ENCODE measurements around the gene PRPSAP2. TPM values are rescaled to one million over a fixed set of nuclear protein-coding genes. Genes with fewer than 3 reads are reported as not detected.

The PRPSAP2 gene
- polyA plus RNA-seq, 1 donor (not counting 4 experiments of a cell fraction or from before 2014, with no cell fraction given), result 39.1 TPM

DNA sequence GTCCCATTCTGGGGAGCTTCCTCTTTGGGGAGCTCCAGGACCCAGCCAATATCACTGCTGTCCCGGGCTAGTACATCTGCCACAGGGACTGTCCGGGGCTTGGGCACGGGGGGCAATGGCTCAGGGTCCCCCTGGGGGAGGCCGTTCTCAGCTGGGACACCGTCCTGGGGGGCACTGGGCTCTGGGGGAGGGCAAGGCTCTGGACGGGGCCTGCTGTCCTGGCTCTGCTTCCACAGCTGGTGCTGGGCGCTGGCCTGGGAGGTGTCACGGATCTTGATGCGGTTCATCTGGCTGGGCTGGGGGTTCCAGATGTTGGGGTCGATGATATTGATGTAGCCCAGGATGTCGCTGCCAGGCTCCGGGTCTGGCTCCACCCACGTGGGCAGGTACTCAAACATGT is 120.1 kb downstream of the PRPSAP2 start:
- Histone ChIP-seq H3K27ac (ENCODE audit: control insufficient read depth, insufficient read depth, low read length) (no peak overlapping the region), H2AFZ (ENCODE audit: control insufficient read depth, low read length) (no peak overlapping the region), H3K4me1 (ENCODE audit: control insufficient read depth, extremely low read depth, insufficient read depth, low read length) (peaks cover 32% of the 10 kb centered on the region), H3K36me3 (ENCODE audit: control insufficient read depth in 2 of 2, extremely low read depth in 1 of 2, insufficient read depth in 2 of 2, low read length in 2 of 2) (peaks cover 43 to 65% of the 10 kb centered on the region in 2 experiments), H3K9me1 (ENCODE audit: control insufficient read depth, extremely low read depth, insufficient read depth, low read length) (peaks cover 8% of the 10 kb centered on the region), H3K27me3 (ENCODE audit: control insufficient read depth, extremely low read depth, insufficient read depth, low read length) (no peaks in the 10 kb centered on the region), H3K4me3 (ENCODE audit: control insufficient read depth in 2 of 3, extremely low read depth in 1 of 3, insufficient read depth in 2 of 3, low read depth in 1 of 3, low read length in 3 of 3) (no peak overlapping the region), H3K79me2 (ENCODE audit: control insufficient read depth, insufficient read depth, low read length) (peaks cover 24% of the 10 kb centered on the region), H4K20me1 (ENCODE audit: control insufficient read depth, extremely low read depth, insufficient read depth, low read length) (peaks cover 25% of the 10 kb centered on the region), H3K9ac (ENCODE audit: control insufficient read depth, extremely low read depth, insufficient read depth, low read length) (no peak overlapping the region), H3K9me3 (ENCODE audit: control insufficient read depth, low read depth, low read length) (no peaks in the 10 kb centered on the region), H3K4me2 (ENCODE audit: control insufficient read depth, extremely low read depth, insufficient read depth, low read depth, low read length) (no peak overlapping the region)
- TF ChIP-seq, protein P1, sequence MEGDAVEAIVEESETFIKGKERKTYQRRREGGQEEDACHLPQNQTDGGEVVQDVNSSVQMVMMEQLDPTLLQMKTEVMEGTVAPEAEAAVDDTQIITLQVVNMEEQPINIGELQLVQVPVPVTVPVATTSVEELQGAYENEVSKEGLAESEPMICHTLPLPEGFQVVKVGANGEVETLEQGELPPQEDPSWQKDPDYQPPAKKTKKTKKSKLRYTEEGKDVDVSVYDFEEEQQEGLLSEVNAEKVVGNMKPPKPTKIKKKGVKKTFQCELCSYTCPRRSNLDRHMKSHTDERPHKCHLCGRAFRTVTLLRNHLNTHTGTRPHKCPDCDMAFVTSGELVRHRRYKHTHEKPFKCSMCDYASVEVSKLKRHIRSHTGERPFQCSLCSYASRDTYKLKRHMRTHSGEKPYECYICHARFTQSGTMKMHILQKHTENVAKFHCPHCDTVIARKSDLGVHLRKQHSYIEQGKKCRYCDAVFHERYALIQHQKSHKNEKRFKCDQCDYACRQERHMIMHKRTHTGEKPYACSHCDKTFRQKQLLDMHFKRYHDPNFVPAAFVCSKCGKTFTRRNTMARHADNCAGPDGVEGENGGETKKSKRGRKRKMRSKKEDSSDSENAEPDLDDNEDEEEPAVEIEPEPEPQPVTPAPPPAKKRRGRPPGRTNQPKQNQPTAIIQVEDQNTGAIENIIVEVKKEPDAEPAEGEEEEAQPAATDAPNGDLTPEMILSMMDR (optimal IDR thresholded peaks at IDR 0.05 in 1 of 3, IDR thresholded peaks at IDR 0.05 in 1 of 3, conservative IDR thresholded peaks at IDR 0.05 in 1 of 3; ENCODE audit: extremely low read depth in 1 of 3, insufficient read depth in 2 of 3, low read length in 3 of 3), result no peak
- no peak for TF ChIP-seq EZH2 (IDR thresholded peaks at IDR 0.05; ENCODE audit: low read length)
- DNase-seq (ENCODE audit: low read depth, low spot score), result no peak
- no peak for FAIRE-seq
- dilution Hi-C loops (cut with MboI; ENCODE audit: extremely low pct_ligation_motif_present, low sequenced_read_pairs), result no loop called here

DNA sequence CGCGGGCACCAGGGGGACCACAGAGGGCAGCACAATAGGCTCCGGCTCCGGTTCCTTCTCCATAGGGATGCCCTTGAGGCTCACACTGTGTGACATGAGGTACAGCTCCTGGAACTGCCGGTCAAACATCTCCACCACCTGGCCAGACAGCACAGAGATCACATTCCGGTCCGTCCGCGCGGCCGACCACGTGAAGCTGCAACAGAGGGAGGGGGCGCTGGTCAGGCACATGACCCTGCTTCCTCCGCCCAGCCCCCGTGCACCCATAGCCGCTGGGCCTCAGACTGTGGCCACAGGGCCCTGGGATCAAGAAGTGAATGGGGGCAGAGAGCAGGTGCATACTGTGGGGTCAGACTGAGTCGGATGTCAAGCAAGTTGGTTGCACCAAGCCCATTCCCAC is 120.7 kb downstream of the PRPSAP2 start:
- H3K79me2 ChIP-seq (ENCODE audit: control insufficient read depth, insufficient read depth, low read length), result peaks cover 20% of the 10 kb centered on the region
- DNase-seq (ENCODE audit: low read depth, low spot score) (no peak), FAIRE-seq (no peak)
- H4K20me1 ChIP-seq (ENCODE audit: control insufficient read depth, extremely low read depth, insufficient read depth, low read length), result peaks cover 28% of the 10 kb centered on the region
- peaks cover 6% of the 10 kb centered on the region for H3K9me1 ChIP-seq (ENCODE audit: control insufficient read depth, extremely low read depth, insufficient read depth, low read length)
- H3K4me1 ChIP-seq (ENCODE audit: control insufficient read depth, extremely low read depth, insufficient read depth, low read length), result peaks cover 35% of the 10 kb centered on the region
- no peak overlapping the region for H3K4me3 ChIP-seq (ENCODE audit: control insufficient read depth in 2 of 3, extremely low read depth in 1 of 3, insufficient read depth in 2 of 3, low read depth in 1 of 3, low read length in 3 of 3)
- no peak overlapping the region for H3K9ac ChIP-seq (ENCODE audit: control insufficient read depth, extremely low read depth, insufficient read depth, low read length)
- dilution Hi-C loops (cut with MboI; ENCODE audit: extremely low pct_ligation_motif_present, low sequenced_read_pairs), result no loop called here
- H3K27ac ChIP-seq (ENCODE audit: control insufficient read depth, insufficient read depth, low read length), result no peak overlapping the region
- no peak overlapping the region for H2AFZ ChIP-seq (ENCODE audit: control insufficient read depth, low read length)
- no peaks in the 10 kb centered on the region for H3K9me3 ChIP-seq (ENCODE audit: control insufficient read depth, low read depth, low read length)
- H3K4me2 ChIP-seq (ENCODE audit: control insufficient read depth, extremely low read depth, insufficient read depth, low read depth, low read length), result no peak overlapping the region
- TF ChIP-seq, protein P1 (optimal IDR thresholded peaks at IDR 0.05 in 1 of 3, IDR thresholded peaks at IDR 0.05 in 1 of 3, conservative IDR thresholded peaks at IDR 0.05 in 1 of 3; ENCODE audit: extremely low read depth in 1 of 3, insufficient read depth in 2 of 3, low read length in 3 of 3), result peak in 1 of 3 experiments; percentile 3
- TF ChIP-seq EZH2 (IDR thresholded peaks at IDR 0.05; ENCODE audit: low read length), result no peak
- H3K27me3 ChIP-seq (ENCODE audit: control insufficient read depth, extremely low read depth, insufficient read depth, low read length), result no peaks in the 10 kb centered on the region
- H3K36me3 ChIP-seq (ENCODE audit: control insufficient read depth in 2 of 2, extremely low read depth in 1 of 2, insufficient read depth in 2 of 2, low read length in 2 of 2), result peaks cover 43 to 66% of the 10 kb centered on the region in 2 experiments

Small RNA genes within 50 kb of the gene (small RNA-seq; reads per million reads assigned to genes)
- gene RF00324 (ENCODE audit: insufficient read length in 3 of 3, low read depth in 3 of 3, low replicate concordance in 1 of 3), result 0 reads per million in 3 experiments

Other genes starting within 250 kb of the PRPSAP2 start
- gene TBC1D28, start 213.7 kb upstream of the PRPSAP2 start, polyA plus RNA-seq, result not detected in 3 replicates
- 2.0 to 4.1 TPM (median 3.1 TPM) in 3 replicates for gene FOXO3B, start 175.8 kb upstream of the PRPSAP2 start, polyA plus RNA-seq
- gene FBXW10, start 114.1 kb upstream of the PRPSAP2 start, polyA plus RNA-seq, result 0.10 to 0.36 TPM (median 0.25 TPM) in 3 replicates
- gene TVP23B, start 76.9 kb upstream of the PRPSAP2 start, polyA plus RNA-seq, result 35.7 to 76.5 TPM (median 53.0 TPM) in 3 replicates
- 0.02 to 0.04 TPM in 2 of 3 replicates, not detected in the other for gene SLC5A10, start 94.0 kb downstream of the PRPSAP2 start, polyA plus RNA-seq
- gene FAM83G, start 146.6 kb downstream of the PRPSAP2 start, polyA plus RNA-seq, result 23.2 to 29.8 TPM (median 23.7 TPM) in 3 replicates
- 0.02 to 0.05 TPM (median 0.03 TPM) in 3 replicates for gene GRAP, start 188.8 kb downstream of the PRPSAP2 start, polyA plus RNA-seq